K562 (cell line): Measurements from ENCODE around the gene HMGB3. TPM values are rescaled to one million over a fixed set of nuclear protein-coding genes. Genes with fewer than 3 reads are reported as not detected.

ENCODE experiments used
- FOXO4 ChIP-seq: fragments of 450-650 bp; formaldehyde crosslinking; IDR thresholded peaks from 2 replicates; pipeline ENCODE4 v1.4.0; 2020; ENCODE audit warnings: mild to moderate bottlenecking, moderate library complexity
- IRF9 ChIP-seq: fragments of 450-650 bp; IDR thresholded peaks from 2 replicates; pipeline ENCODE4 v1.6.1; 2016; ENCODE audit warnings: missing biosample characterization, missing genetic modification characterization
- KLF6 ChIP-seq: fragments of 250-450 bp; sonication (Bioruptor Pico); IDR thresholded peaks from 2 replicates; pipeline ENCODE4 v1.4.0; 2020; ENCODE audit warnings: mild to moderate bottlenecking, moderate library complexity, borderline replicate concordance
- MTA1 ChIP-seq: fragments of 450-650 bp; IDR thresholded peaks from 2 replicates; pipeline ENCODE4 v1.6.1; 2017; ENCODE audit warnings: borderline replicate concordance
- RUNX1 ChIP-seq: sonication (generic); IDR thresholded peaks from 2 replicates; pipeline ENCODE4 v1.6.1; 2016; ENCODE audit warnings: antibody characterized with exemption, low read depth
- STAG1 ChIP-seq: sonication (generic); formaldehyde crosslinking; IDR thresholded peaks from 2 replicates; pipeline ENCODE4 v1.5.0; 2020; ENCODE audit warnings: missing genetic modification reagents, borderline replicate concordance
- STAT5A ChIP-seq: IDR thresholded peaks from 2 replicates; pipeline ENCODE4 v1.6.1; 2012; ENCODE audit warnings: low read length, inconsistent platforms, borderline replicate concordance
- TAF1 ChIP-seq: IDR thresholded peaks from 2 replicates; pipeline ENCODE4 v1.6.1; 2011; ENCODE audit warnings: mild to moderate bottlenecking, low read length, moderate library complexity; ENCODE audit not compliant: insufficient read depth, control insufficient read depth, severe bottlenecking; ENCODE audit errors: extremely low read depth
- ZNF143 ChIP-seq: sonication (generic); formaldehyde crosslinking; IDR thresholded peaks from 2 replicates; pipeline ENCODE4 v1.9.0; 2022; ENCODE audit warnings: mild to moderate bottlenecking, missing genetic modification reagents
- ZNF232 ChIP-seq: sonication (generic); formaldehyde crosslinking; IDR thresholded peaks from 2 replicates; pipeline ENCODE4 v1.8.0; 2022; ENCODE audit warnings: mild to moderate bottlenecking, missing genetic modification reagents
- ZNF41 ChIP-seq: fragments of 250-450 bp; sonication (Bioruptor Pico); conservative IDR thresholded peaks from 2 replicates; pipeline ENCODE4 v1.4.0; 2020; ENCODE audit warnings: mild to moderate bottlenecking
- polyA plus RNA-seq, 8 experiments: library from polyadenylated mRNA; depleted of rRNA in 4 of 8; stranded (reverse) in 5 of 8; unstranded in 3 of 8; fragments of >200 nt; fragmentation: Nextera tagmentation in 2 of 8; fragmentation: Illumina TruSeq in 1 of 8; extraction: Ambion mirVana in 2 of 8; extraction: Trizol in 1 of 8; gene quantifications; 2 replicates each; pipeline versions ENCODE4 v1.2.1 to v1.2.3, GENCODE V29; 2011 to 2014; ENCODE audit warnings: inconsistent platforms in 1 of 8, missing spikeins in 1 of 8
- total RNA-seq, 7 experiments: library from RNA; depleted of rRNA in 6 of 7; stranded (reverse); fragments of >200 nt in 6 of 7; fragmentation: Illumina TruSeq in 2 of 7; extraction: Trizol in 2 of 7; gene quantifications; 2 replicates each; pipeline versions ENCODE4 v1.2.1 to v1.2.3, GENCODE V29; 2011 to 2021; ENCODE audit warnings: low replicate concordance in 1 of 7
- TF ChIP-seq, protein P1 (sequence below): fragments of 450-650 bp; formaldehyde crosslinking; IDR thresholded peaks from 2 replicates; pipeline ENCODE4 v1.4.0; 2020; ENCODE audit warnings: mild to moderate bottlenecking
- TF ChIP-seq, protein P2 (sequence below): fragments of 200-600 bp; sonication (generic); IDR thresholded peaks from one replicate; pipeline ENCODE4 v1.6.1; 2012; ENCODE audit warnings: mild to moderate bottlenecking, low read depth, low read length, inconsistent platforms

HMGB3 gene
- total and polyA plus RNA-seq, 9 of the 15 experiments (the other 6 are each of a cell fraction or from before 2014, with no cell fraction given) = 36.7 to 168 (median 117) TPM

- no peak for TF ChIP-seq FOXO4 (CRISPR knock-in tag)
- TF ChIP-seq, protein P1, sequence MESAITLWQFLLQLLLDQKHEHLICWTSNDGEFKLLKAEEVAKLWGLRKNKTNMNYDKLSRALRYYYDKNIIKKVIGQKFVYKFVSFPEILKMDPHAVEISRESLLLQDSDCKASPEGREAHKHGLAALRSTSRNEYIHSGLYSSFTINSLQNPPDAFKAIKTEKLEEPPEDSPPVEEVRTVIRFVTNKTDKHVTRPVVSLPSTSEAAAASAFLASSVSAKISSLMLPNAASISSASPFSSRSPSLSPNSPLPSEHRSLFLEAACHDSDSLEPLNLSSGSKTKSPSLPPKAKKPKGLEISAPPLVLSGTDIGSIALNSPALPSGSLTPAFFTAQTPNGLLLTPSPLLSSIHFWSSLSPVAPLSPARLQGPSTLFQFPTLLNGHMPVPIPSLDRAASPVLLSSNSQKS (CRISPR knock-in tag) = no peak
- TF ChIP-seq ZNF232 (CRISPR knock-in tag) = no peak
- no peak for TF ChIP-seq STAT5A
- TF ChIP-seq IRF9 (tag) = no peak
- no peak for TF ChIP-seq STAG1
- TF ChIP-seq ZNF143 (CRISPR knock-in tag) = no peak
- TF ChIP-seq, protein P2, sequence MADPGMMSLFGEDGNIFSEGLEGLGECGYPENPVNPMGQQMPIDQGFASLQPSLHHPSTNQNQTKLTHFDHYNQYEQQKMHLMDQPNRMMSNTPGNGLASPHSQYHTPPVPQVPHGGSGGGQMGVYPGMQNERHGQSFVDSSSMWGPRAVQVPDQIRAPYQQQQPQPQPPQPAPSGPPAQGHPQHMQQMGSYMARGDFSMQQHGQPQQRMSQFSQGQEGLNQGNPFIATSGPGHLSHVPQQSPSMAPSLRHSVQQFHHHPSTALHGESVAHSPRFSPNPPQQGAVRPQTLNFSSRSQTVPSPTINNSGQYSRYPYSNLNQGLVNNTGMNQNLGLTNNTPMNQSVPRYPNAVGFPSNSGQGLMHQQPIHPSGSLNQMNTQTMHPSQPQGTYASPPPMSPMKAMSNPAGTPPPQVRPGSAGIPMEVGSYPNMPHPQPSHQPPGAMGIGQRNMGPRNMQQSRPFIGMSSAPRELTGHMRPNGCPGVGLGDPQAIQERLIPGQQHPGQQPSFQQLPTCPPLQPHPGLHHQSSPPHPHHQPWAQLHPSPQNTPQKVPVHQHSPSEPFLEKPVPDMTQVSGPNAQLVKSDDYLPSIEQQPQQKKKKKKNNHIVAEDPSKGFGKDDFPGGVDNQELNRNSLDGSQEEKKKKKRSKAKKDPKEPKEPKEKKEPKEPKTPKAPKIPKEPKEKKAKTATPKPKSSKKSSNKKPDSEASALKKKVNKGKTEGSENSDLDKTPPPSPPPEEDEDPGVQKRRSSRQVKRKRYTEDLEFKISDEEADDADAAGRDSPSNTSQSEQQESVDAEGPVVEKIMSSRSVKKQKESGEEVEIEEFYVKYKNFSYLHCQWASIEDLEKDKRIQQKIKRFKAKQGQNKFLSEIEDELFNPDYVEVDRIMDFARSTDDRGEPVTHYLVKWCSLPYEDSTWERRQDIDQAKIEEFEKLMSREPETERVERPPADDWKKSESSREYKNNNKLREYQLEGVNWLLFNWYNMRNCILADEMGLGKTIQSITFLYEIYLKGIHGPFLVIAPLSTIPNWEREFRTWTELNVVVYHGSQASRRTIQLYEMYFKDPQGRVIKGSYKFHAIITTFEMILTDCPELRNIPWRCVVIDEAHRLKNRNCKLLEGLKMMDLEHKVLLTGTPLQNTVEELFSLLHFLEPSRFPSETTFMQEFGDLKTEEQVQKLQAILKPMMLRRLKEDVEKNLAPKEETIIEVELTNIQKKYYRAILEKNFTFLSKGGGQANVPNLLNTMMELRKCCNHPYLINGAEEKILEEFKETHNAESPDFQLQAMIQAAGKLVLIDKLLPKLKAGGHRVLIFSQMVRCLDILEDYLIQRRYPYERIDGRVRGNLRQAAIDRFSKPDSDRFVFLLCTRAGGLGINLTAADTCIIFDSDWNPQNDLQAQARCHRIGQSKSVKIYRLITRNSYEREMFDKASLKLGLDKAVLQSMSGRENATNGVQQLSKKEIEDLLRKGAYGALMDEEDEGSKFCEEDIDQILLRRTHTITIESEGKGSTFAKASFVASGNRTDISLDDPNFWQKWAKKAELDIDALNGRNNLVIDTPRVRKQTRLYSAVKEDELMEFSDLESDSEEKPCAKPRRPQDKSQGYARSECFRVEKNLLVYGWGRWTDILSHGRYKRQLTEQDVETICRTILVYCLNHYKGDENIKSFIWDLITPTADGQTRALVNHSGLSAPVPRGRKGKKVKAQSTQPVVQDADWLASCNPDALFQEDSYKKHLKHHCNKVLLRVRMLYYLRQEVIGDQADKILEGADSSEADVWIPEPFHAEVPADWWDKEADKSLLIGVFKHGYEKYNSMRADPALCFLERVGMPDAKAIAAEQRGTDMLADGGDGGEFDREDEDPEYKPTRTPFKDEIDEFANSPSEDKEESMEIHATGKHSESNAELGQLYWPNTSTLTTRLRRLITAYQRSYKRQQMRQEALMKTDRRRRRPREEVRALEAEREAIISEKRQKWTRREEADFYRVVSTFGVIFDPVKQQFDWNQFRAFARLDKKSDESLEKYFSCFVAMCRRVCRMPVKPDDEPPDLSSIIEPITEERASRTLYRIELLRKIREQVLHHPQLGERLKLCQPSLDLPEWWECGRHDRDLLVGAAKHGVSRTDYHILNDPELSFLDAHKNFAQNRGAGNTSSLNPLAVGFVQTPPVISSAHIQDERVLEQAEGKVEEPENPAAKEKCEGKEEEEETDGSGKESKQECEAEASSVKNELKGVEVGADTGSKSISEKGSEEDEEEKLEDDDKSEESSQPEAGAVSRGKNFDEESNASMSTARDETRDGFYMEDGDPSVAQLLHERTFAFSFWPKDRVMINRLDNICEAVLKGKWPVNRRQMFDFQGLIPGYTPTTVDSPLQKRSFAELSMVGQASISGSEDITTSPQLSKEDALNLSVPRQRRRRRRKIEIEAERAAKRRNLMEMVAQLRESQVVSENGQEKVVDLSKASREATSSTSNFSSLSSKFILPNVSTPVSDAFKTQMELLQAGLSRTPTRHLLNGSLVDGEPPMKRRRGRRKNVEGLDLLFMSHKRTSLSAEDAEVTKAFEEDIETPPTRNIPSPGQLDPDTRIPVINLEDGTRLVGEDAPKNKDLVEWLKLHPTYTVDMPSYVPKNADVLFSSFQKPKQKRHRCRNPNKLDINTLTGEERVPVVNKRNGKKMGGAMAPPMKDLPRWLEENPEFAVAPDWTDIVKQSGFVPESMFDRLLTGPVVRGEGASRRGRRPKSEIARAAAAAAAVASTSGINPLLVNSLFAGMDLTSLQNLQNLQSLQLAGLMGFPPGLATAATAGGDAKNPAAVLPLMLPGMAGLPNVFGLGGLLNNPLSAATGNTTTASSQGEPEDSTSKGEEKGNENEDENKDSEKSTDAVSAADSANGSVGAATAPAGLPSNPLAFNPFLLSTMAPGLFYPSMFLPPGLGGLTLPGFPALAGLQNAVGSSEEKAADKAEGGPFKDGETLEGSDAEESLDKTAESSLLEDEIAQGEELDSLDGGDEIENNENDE = no peak
- no peak for TF ChIP-seq TAF1
- no peak for TF ChIP-seq ZNF41 (CRISPR knock-in tag)
- no peak for TF ChIP-seq KLF6 (CRISPR knock-in tag)
- no peak for TF ChIP-seq RUNX1
- no peak for TF ChIP-seq MTA1
Observed at GRCh38 chrX:150984169-150984824, 1.2 kb downstream of the HMGB3 start (continued).
